ENCODE measurements around the gene C3.
"Not testable (repeated sequence)": the region's sequence is repeated elsewhere in the genome, so short reads cannot be mapped to it uniquely, and the experiment has no call there.

C3 gene

DNA sequence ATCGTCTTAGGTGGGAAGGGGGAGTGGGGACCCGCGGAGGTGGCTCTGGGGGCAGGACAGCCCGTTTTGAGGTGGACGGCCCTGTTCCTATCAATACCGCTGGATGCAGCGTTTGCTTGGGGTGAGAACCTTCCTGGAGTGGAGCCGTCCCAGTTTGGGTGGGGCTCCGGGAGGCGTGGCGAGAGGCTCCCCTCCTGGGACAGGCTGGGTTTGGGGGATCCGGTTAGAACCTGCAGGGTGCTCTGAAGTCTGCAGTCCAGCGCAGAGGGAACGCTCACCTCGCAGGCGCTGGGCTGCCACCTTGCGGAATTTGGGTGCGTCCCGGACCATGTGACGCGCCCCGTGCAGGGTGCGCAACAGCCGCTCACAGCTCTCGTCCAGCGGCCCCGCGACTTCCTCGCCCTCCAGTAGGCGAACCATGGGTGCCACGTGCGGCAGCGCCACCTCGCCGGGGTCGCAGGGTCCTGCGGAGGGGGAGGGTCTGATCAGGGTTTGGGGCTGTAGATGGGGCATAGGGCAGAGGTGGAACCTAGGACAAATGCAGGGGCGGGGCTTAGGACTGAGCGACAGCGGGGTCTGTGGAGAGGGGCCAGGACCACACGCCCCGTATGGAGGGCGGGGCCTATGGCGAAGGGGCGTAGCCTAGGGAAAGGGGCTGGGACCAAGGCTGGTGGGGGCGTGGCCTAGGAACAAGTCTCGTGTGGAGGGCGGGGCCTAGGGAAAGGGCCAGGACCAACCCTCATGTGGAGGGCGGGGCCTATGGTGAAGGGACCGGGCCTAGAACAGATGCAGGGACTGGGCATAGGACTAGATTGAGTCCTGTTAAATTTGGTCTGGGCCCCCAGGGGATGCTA, 33.0 kb upstream of the C3 start:
- peak; percentile 63 to 90 for DNase-seq (ENCODE audit: low spot score in 2 of 2)
- Mint-ChIP-seq H3K4me3 (peak overlapping the region; percentile 71), H3K9me3 (no peaks in the 10 kb centered on the region), H3K4me1 (peaks cover 11% of the 10 kb centered on the region), H3K36me3 (peaks cover 80% of the 10 kb centered on the region), H3K27ac (peak overlapping the region; percentile 73)
- ATAC-seq, result peak; percentile 87

DNA sequence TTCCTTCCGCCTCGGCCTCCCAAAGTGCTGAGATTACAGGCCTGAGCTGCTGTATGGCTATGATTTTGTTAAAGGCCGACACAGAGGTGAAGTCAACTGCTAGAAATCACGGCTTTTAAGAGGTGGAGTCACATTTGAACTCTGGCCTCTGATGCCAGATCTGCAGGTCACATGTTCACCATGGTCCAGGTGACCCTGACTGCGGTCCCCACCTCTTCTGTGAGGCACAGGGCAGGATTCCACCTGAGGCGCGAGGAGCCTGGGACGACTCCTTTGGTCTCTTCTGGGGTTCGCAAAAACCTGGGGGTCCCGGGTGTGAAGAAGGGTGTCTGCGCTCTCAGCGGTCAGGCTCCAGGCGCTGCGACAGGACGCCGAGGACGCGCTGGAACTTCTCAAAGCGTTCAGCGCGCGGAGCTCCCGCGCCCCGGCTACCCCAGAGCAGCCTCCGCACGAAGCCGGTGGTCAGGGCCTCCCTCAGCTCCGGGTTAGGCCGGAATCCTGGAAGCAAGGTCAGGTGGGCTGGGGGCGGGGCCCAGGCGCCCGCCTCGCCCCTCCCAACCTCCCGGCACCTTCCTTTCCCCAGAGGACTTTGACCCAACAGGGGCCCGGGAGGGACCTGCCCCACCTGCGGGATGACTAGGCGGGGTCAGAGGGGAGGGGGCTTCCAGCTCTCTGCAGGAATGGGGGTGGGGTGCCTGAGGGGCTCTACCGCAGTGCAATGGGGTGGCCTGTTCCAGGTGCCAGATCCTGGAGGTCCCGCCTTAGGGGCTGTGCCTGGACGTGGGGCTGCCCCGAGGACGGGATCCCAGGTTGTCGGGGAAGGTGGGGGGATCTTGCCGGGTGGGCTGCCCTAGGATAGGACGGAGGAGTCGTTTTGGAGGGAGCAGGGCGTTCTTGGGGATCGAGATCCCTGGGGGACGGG, 32.1 kb upstream of the C3 start:
- Mint-ChIP-seq H3K4me3 (peak overlapping the region; percentile 71), H3K36me3 (peaks cover 80% of the 10 kb centered on the region), H3K27ac (peak overlapping the region; percentile 73), H3K9me3 (no peaks in the 10 kb centered on the region), H3K4me1 (peaks cover 11% of the 10 kb centered on the region)
- DNase-seq (ENCODE audit: low spot score in 2 of 2) (no peak), ATAC-seq (no peak)

DNA sequence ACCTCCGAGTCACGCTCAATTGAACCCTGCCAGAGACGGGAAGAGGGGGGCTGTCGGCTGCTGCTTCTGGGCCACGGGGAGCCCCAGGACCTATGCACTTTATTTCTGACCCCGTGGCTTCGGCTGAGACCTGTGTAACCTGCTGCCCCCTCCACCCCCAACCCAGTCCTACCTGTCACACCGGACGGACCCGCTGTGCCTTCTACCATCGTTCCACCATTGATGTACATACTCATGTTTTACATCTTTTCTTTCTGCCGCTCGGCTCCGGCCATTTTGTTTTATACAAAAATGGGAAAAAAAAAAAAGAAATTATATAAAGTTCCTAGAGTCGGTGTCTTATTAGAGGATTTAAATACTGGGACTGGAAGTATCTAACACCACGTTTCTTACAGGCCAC, 30.7 kb upstream of the C3 start:
- Mint-ChIP-seq H3K9me3 (no peaks in the 10 kb centered on the region), H3K36me3 (peaks cover 81% of the 10 kb centered on the region), H3K4me1 (peaks cover 11% of the 10 kb centered on the region), H3K4me3 (no peak overlapping the region), H3K27ac (no peak overlapping the region)
- ATAC-seq (no peak), DNase-seq (ENCODE audit: low spot score in 2 of 2) (no peak)

DNA sequence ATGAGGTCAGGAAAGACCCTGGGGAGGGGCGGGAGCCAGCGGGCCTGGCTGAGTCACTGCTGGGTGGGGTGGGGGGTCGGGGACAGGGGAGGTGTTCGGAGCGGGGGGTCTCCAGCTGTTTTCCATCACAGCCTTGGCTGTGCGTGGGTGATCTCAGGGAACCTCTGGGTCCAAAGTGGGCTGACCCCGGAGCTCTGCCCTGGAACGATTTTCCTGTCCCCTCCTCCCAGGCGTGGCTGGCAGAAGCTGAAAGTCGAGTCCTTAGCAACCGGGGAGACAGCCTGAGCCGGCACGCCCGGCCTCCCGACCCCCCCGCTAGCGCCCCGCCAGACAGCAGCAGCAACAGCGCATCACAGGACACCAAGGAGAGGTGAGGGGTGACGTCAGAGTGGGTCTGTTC, 29.6 kb upstream of the C3 start:
- DNase-seq (ENCODE audit: low spot score in 2 of 2) (no peak), ATAC-seq (no peak)
- peaks cover 11% of the 10 kb centered on the region for H3K4me1 Mint-ChIP-seq
- peak overlapping the region; percentile 7 for H3K27ac Mint-ChIP-seq
- H3K9me3 Mint-ChIP-seq, result no peaks in the 10 kb centered on the region
- H3K4me3 Mint-ChIP-seq, result no peak overlapping the region
- H3K36me3 Mint-ChIP-seq, result peaks cover 92% of the 10 kb centered on the region

DNA sequence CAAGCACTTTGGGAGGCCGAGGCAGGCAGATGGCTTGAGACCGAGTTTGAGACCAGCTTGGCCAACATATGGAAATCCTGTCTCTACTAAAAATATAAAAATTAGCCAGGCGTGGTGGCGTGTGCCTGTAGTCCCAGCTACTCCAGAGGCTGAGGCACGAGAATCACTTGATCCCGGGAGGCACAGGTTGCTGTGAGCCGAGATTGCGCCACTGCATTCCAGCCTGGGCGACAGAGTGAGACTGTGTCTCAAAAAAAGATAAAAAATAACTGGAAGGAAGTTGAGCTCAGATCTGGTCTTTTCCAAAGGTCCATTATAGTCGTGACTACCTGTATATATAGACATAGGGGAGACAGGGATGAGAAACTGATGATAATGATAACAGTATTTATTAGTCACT, 28.1 kb upstream of the C3 start:
- Mint-ChIP-seq H3K36me3 (peaks cover 96% of the 10 kb centered on the region), H3K4me1 (peaks cover 18% of the 10 kb centered on the region)
- not testable (repeated sequence) for H3K4me3 Mint-ChIP-seq; DNase-seq (ENCODE audit: low spot score in 2 of 2); H3K9me3 Mint-ChIP-seq; H3K27ac Mint-ChIP-seq; ATAC-seq

DNA sequence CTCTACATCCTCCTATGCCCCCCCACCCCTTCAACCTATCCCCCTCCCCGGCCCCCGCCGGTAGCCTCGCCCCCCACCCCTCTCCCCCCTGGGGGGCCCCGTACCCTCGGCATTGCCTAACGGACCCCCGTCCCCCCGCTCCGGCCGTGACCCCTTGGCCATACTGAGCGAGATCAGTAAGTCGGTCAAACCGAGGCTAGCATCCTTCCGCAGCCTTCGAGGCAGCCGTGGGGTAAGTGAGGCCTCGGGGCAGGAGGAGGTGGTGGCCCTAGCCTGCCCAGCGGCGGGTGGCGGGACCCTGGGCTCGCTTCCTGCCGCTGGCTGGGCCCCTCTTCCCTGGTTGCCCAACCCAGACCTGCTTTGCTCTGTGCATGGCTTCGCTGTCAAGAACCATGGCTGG, 25.5 kb upstream of the C3 start:
- Mint-ChIP-seq H3K4me1 (peaks cover 13% of the 10 kb centered on the region), H3K36me3 (peaks cover 96% of the 10 kb centered on the region), H3K4me3 (no peak overlapping the region), H3K27ac (no peak overlapping the region), H3K9me3 (no peaks in the 10 kb centered on the region)
- no peak for ATAC-seq
- DNase-seq (ENCODE audit: low spot score in 2 of 2), result no peak

DNA sequence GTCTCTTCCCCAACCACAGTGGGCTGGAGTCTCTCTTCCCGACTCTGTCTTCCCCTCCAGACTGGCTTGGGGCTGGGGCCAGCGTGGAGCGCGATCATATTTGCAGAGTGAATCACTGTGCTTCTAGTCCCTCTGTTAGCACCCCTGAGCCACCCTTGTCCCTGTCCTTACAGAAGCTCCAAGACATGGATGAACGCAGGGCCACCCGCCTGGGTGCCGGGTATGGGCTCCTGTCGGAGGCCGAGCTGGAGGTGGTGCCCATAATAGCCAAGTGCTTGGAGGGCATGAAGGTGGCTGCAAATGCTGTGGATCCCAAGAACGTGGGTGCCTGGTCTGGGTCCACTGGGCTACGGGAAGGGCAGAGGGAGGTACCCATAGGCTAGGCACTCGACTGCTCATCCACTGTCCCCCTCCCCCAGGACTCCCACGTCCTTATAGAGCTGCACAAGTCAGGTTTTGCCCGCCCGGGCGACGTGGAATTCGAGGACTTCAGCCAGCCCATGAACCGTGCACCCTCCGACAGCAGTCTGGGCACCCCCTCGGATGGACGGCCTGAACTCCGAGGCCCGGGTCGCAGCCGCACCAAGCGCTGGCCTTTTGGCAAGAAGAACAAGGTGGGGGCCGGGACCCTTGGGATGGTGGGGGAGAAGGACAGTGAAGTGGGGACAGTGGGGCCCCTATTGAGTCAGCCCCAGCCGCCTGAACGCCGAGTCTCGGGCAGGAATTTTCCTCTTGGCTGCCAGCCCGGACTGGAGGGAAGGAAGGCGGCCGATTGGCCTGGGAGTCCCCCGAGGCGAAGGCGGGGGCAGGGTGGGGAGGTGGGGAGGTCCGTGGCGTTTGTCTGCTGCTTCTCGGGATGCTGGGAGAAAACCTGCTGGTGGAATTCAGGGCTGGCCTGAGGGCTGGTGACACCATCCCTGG, 24.2 kb upstream of the C3 start:
- Mint-ChIP-seq H3K4me3 (no peak overlapping the region), H3K9me3 (no peaks in the 10 kb centered on the region), H3K36me3 (peaks cover 93% of the 10 kb centered on the region), H3K4me1 (peaks cover 15% of the 10 kb centered on the region), H3K27ac (no peak overlapping the region)
- ATAC-seq (no peak), DNase-seq (ENCODE audit: low spot score in 2 of 2) (no peak)

DNA sequence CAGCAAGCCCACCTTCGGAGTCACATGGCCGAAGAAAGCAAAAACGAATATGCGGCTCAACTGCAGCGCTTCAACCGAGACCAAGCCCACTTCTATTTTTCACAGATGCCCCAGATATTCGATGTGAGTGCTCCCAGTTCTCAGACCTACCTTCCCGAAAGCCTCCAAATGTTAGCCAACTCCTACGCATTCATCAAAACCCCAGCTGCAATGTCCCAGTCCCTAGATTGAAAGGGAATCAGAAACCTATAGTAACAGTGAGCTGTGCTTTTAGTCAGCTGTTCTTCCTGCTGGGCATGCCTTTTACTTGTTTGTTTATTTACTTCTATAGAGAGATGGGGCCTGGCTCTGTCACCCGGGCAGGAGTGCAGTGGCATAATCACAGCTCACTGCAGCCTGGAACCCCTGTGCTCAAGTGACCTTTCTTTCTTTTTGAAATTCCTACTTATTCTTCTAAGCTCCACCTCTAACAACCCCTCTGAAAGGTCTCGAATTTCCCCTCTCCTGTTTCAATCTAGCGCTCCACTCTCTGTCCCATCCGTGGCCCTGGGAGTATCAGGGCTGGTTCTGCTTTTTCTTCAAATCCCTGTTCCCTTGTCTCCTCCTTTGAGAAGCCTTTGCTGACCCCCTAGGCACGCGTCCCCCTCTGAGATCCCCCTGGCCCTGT, 23.4 kb upstream of the C3 start:
- Mint-ChIP-seq H3K27ac (no peak overlapping the region), H3K4me1 (peaks cover 22% of the 10 kb centered on the region), H3K36me3 (peaks cover 87% of the 10 kb centered on the region), H3K4me3 (no peak overlapping the region), H3K9me3 (no peaks in the 10 kb centered on the region)
- DNase-seq (ENCODE audit: low spot score in 2 of 2) (no peak), ATAC-seq (no peak)

DNA sequence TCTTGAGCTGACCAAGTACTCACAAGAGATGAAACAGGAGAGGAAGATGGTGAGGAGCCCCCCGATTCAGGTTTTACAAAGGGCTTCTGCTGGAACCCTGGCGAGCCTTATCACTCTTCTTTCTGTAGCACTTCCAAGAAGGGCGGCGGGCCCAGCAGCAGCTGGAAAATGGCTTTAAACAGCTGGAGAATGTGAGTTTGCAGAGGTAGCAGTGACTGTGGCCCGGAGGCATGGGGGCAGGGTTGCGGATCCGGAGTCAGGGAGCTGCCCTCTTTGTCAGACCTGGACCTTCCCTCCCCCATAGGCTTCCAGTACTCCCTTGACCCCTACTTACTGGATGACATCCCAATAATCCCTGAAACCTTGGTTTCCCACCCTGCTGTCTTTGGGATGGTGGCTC, 22.6 kb upstream of the C3 start:
- Mint-ChIP-seq H3K4me1 (peaks cover 29% of the 10 kb centered on the region), H3K36me3 (peaks cover 87% of the 10 kb centered on the region), H3K27ac (no peak overlapping the region), H3K4me3 (no peak overlapping the region), H3K9me3 (no peaks in the 10 kb centered on the region)
- ATAC-seq, result no peak
- no peak for DNase-seq (ENCODE audit: low spot score in 2 of 2)

DNA sequence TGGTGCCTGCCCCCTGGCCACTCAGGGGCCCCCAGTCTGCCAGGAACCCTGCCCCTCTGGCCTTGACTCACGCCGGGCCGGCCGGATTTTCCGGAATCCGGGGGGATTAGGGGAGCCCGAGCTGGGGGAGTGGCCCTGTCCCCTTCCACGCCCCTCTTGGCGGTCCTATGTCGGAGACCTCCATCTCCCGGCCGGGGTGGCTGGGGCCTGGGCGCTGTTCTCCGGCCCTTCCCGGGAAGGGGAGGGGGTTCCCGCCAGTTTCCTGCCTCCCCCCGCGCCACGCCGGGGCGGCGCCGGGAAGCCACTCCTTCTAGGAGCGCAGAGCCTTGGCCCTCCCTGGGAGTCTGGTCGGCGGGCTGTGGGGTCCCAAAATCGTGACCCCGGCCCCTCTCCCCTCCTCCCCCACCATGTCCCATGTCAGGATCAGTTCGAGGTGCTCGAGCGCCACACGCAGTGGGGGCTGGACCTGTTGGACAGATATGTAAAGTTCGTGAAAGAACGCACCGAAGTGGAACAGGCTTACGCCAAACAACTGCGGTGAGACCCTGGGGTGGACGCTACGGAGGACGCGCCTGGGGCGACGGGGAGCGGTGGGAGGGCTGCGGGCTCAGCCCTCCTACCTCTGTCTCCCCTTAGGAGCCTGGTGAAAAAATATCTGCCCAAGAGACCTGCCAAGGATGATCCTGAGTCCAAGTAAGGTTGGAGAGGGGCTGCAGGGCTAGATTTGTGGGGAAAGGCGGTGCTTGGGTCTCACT, 20.3 kb upstream of the C3 start:
- ATAC-seq (no peak), DNase-seq (ENCODE audit: low spot score in 2 of 2) (no peak)
- no peaks in the 10 kb centered on the region for H3K9me3 Mint-ChIP-seq
- H3K27ac Mint-ChIP-seq, result peak overlapping the region; percentile 98
- H3K4me3 Mint-ChIP-seq, result peak overlapping the region; percentile 90
- peaks cover 85% of the 10 kb centered on the region for H3K36me3 Mint-ChIP-seq
- peaks cover 43% of the 10 kb centered on the region for H3K4me1 Mint-ChIP-seq

DNA sequence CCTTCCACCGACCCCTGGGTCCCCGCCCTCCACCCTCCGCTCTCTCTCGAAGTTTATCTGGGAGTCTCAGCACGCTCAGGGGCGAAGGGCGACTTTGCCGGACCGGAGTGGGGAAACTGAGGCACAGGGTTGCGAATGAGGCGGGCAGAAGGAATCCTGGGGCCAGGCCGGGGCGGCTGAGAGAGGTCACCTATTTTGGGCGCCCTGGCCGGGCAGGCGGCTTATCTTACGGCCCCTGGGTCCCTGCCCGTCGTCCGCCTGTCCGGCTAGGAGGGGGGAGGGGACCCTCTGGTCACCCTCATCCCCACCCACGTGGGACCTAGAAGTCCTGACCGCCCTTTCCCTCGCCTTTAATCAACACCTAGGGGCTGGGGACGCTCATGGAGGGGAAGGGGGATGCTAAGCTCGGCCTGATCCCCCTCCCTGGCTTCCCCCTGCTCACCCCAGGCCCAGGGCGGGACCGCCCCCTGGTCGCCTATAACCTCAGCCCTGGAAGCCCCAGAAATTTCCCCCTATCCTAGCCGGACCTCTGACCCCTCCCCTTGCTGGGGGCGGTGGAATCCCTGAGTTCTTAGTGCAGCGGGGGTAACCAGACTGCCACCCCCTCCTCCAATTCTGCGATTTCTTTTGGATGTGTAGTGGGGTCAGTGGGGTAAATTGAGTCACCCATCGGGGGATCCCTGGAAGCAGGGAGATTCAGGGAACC, 19.6 kb upstream of the C3 start:
- ATAC-seq, result no peak
- peak in 1 of 2 donors; percentile 72 for DNase-seq (ENCODE audit: low spot score in 2 of 2)
- no peaks in the 10 kb centered on the region for H3K9me3 Mint-ChIP-seq
- peak overlapping the region; percentile 98 for H3K27ac Mint-ChIP-seq
- H3K36me3 Mint-ChIP-seq, result peaks cover 82% of the 10 kb centered on the region
- peaks cover 45% of the 10 kb centered on the region for H3K4me1 Mint-ChIP-seq
- peak overlapping the region; percentile 90 for H3K4me3 Mint-ChIP-seq

DNA sequence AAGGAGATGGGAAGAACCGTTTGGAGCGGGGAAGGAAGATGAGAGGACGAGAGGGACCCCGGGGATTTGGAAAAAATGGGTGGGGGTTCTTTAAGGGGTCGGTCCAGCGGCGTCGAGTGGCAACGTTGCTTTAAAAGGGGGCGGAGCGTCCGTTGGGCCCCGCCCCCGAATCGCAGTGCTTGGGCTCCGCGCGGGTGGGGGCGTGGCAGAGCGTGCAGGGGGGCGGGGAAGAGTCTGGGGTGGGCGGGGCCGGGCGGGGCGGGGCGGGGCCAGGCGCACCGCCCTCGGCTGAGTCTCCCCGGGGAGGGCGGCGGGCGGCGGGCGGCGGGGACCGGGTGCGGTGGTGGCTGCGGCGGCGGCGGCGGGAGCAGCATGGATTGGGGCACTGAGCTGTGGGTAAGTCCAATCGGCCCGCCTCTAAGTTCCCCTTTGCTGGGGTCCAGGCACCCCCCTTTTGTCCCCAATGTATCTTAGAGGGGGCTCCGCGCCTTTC, 19.0 kb upstream of the C3 start, which contains the start of gene TRIP10:
Gene TRIP10, plus strand, starts transcription at position 291 of the 493 bp plus-strand sequence. Its CDS starts 82 bp downstream, at position 373.
- peak; percentile 0 for ATAC-seq
- peaks cover 79% of the 10 kb centered on the region for H3K36me3 Mint-ChIP-seq
- H3K9me3 Mint-ChIP-seq, result no peaks in the 10 kb centered on the region
- H3K4me1 Mint-ChIP-seq, result peaks cover 43% of the 10 kb centered on the region
- H3K27ac Mint-ChIP-seq, result peak within 1 kb of the TSS; percentile 98
- H3K4me3 Mint-ChIP-seq, result peak within 1 kb of the TSS; percentile 90
- DNase-seq (ENCODE audit: low spot score in 2 of 2), result peak; percentile 82 to 89

DNA sequence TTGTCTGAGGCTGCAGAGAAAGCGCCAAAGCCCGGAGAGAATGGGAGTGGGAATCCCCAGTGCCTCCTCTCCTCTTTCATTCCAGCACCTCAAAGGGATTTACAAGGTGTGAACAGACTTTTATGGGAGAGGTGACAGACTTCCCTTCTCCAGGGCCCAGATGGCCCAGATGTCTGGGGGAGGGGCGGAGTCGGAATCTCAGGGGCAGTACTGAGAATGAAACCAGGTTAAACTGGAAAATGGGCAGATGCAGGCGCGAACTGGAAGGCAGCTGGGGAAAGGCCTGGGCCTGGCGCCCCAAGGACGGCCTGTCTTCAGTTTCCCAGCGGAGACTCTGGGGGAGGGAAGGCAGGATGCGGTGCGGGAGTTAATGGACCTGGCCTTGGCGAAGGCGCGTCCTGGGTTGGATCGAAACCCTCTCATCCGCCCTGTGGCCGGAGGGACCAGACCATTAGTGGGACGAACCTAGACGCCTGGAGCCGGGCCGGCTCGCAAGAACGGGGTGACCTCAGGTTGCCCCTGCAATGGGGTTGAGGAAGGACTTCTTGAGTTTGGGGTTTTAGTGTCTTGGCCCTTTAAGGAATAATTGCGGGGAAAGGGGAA, 18.4 kb upstream of the C3 start:
- H3K9me3 Mint-ChIP-seq, result no peaks in the 10 kb centered on the region
- ATAC-seq (no peak), DNase-seq (ENCODE audit: low spot score in 2 of 2) (peak in 1 of 2 donors; percentile 31)
- peak overlapping the region; percentile 98 for H3K27ac Mint-ChIP-seq
- peaks cover 38% of the 10 kb centered on the region for H3K4me1 Mint-ChIP-seq
- peaks cover 79% of the 10 kb centered on the region for H3K36me3 Mint-ChIP-seq
- H3K4me3 Mint-ChIP-seq, result peak overlapping the region; percentile 90
